ENCODE measurements around the gene ABLIM3. TPM values are rescaled to one million over a fixed set of nuclear protein-coding genes. Genes with fewer than 3 reads are reported as not detected.

The ABLIM3 gene
- total and polyA plus RNA-seq, 9 of the 15 experiments (the other 6 are each of a cell fraction or from before 2014, with no cell fraction given): 0.03 to 0.38 (median 0.11) TPM

DNA sequence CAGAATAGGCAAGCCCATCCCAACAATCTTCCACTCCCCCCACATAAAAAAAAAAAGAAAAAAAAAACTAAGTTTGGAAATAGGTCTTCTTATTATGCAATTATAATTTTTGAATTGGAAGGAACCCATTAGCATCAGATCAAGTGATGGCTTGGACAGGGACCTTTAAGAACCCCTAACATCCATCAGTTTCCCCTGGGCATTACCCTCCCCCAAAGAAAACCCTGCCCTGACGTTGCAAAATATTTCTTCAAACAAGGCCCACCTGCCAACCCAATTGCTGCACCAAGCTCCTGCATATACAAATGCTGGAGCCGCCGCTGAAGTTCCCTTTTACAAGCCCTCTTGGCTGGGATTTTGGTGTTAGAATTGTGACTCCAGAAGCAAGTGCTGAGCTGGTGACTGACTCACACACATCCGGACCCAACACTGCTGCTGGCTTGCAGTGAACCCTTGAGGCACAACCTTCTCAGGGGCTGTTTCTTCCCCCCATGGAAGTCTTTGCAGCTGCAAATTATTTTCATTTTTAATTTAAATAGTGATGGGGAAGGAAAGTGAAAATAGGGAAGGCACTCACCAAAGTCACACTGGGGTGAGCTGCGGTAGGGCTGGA, 74.3 kb downstream of the ABLIM3 start (continued):
- TF ChIP-seq BRF1 (IDR thresholded peaks at IDR 0.05; ENCODE audit: borderline replicate concordance, extremely low read depth, insufficient read length) (no peak), RBM25 (IDR thresholded peaks at IDR 0.05; ENCODE audit: low read depth, low read length, severe bottlenecking) (no peak)

DNA sequence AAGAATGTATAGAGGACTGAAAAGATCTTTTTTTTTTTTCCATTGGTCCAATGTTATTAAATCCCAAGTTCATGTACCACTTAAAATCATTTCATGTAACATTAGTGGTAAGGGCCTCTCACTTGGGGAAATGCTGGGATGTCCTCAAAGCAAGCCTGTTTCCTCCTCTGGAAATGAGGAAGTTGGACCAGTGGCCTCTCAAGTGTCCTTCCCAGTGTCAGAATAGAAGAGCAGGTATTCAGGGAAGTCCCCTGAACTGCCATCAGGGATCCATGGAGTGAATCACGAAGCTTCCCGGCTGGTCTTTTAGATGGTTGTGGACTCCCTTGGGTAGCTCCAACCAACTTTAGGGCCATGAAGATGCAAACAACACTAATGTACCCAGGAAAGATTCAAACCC, 75.2 kb downstream of the ABLIM3 start:
- DNase-seq (ENCODE audit: extremely low read depth in 1 of 4, low spot score in 3 of 4): no peak
- 0% methylated on average over 2 of the region's 2 CpGs for WGBS (ENCODE audit: insufficient coverage, low coverage, missing lambda C conversion rate)
- H2AFZ ChIP-seq (ENCODE audit: low read depth, low read length): no peak overlapping the region
- no peak overlapping the region for H3K27ac ChIP-seq (ENCODE audit: extremely low read depth, low read depth, low read length)
- no peak for ATAC-seq
- H3K27me3 ChIP-seq (ENCODE audit: control insufficient read depth in 2 of 2, insufficient read depth in 2 of 2, low read length in 2 of 2): peaks cover 6 to 33% of the 10 kb centered on the region in 2 experiments
- intact Hi-C loops (cut with micrococcal nuclease): no loop called here
- in situ Hi-C loops (cut with MboI): no loop called here
- H3K4me3 ChIP-seq: no peak overlapping the region
- peak; percentile 65; the same call in 1 of the 2 replicates for TF ChIP-seq SPI1 (IDR thresholded peaks at IDR 0.05; ENCODE audit: borderline replicate concordance, low read depth, low read length)
- no peak for TF ChIP-seq DIDO1 (tag; IDR thresholded peaks at IDR 0.05; ENCODE audit: low read depth)
- BruUV-seq (replicated peaks): no TSS peak
- no peaks in the 10 kb centered on the region for H3K36me3 ChIP-seq (ENCODE audit: control insufficient read depth, insufficient read depth, low read length)
- no peaks in the 10 kb centered on the region for H3K9me3 ChIP-seq (replicated peaks; ENCODE audit: control insufficient read depth, insufficient read depth, low read depth, low read length)
- no peaks in the 10 kb centered on the region for H3K9me1 ChIP-seq (ENCODE audit: control insufficient read depth, insufficient read depth, low read length)
- H4K20me1 ChIP-seq (replicated peaks; ENCODE audit: control insufficient read depth, insufficient read depth, low read length): no peaks in the 10 kb centered on the region; the same call in none of the 2 replicates
- no peaks in the 10 kb centered on the region; a peak in 1 of 5 replicates for H3K4me1 ChIP-seq (replicated peaks in 1 of 2; ENCODE audit: control insufficient read depth in 2 of 2, insufficient read depth in 2 of 2, low read length in 2 of 2)
- ChIA-PET CTCF (ENCODE audit: low intra/inter-chr PET ratio) (no interaction called here), POLR2A (no interaction called here)
- no peak overlapping the region for H3K4me2 ChIP-seq (ENCODE audit: insufficient read depth, low read length)
- no peaks in the 10 kb centered on the region for H3K79me2 ChIP-seq (ENCODE audit: control insufficient read depth, insufficient read depth, low read length)
- H3K9ac ChIP-seq (ENCODE audit: insufficient read depth in 1 of 2, low read depth in 2 of 2, low read length in 2 of 2): no peak overlapping the region
- no peak for FAIRE-seq

Data from K562 (cell line).